H1 (cell line): ENCODE data around the gene KLHL28. TPM values are rescaled to one million over a fixed set of nuclear protein-coding genes. Genes with fewer than 3 reads are reported as not detected.

ENCODE experiments used
- CTCF ChIA-PET: fragments of 300-600 bp; sonication (Branson Sonifier 250); formaldehyde crosslinking; loops from one replicate; lab custom pipeline; 2021; ENCODE audit not compliant: partially characterized antibody; lab: Charles Lee
- POLR2A ChIA-PET: fragments of 300-600 bp; sonication (Branson Sonifier 250); formaldehyde crosslinking; loops from one replicate; lab custom pipeline; 2021; ENCODE audit warnings: inconsistent platforms; ENCODE audit not compliant: partially characterized antibody; lab: Charles Lee
- DNase-seq, 2 experiments: peaks; one replicate each; pipeline versions ENCODE4 v3.0.0 to v3.0.0-alpha.2; 2010 to 2022; ENCODE audit warnings: low spot score in 2 of 2, low read depth in 1 of 2, mixed read lengths in 1 of 2
- FAIRE-seq: peaks from 2 replicates; lab custom pipeline; 2011; peaks lifted over from hg19 to GRCh38; lab: Jason Lieb, UNC
- H2AFZ ChIP-seq: 2 replicates; pipeline ENCODE4 v1.8.1; 2012; ENCODE audit warnings: low read length, inconsistent platforms
- H2AK5ac ChIP-seq: 2 replicates; pipeline ENCODE4 v1.6.1; 2013; ENCODE audit warnings: low read depth, low read length
- H2BK120ac ChIP-seq: replicated peaks from 2 replicates; pipeline ENCODE3; 2013; ENCODE audit warnings: low read depth, low read length, inconsistent platforms
- H2BK12ac ChIP-seq: 2 replicates; pipeline ENCODE4 v1.6.1; 2013; ENCODE audit warnings: low read depth, low read length
- H2BK15ac ChIP-seq: 2 replicates; pipeline ENCODE4 v1.6.1; 2013; ENCODE audit warnings: low read length
- H2BK20ac ChIP-seq: 2 replicates; pipeline ENCODE4 v1.6.1; 2013; ENCODE audit warnings: low read length
- H2BK5ac ChIP-seq: 2 replicates; pipeline ENCODE4 v1.6.1; 2013; ENCODE audit warnings: low read depth, low read length
- H3K14ac ChIP-seq: 2 replicates; pipeline ENCODE4 v1.6.1; 2013; ENCODE audit warnings: inconsistent platforms; ENCODE audit not compliant: insufficient read length
- H3K18ac ChIP-seq: 2 replicates; pipeline ENCODE4 v1.6.1; 2013; ENCODE audit warnings: low read length; ENCODE audit errors: extremely low read depth
- H3K23ac ChIP-seq: 2 replicates; pipeline ENCODE4 v1.6.1; 2013; ENCODE audit warnings: inconsistent platforms; ENCODE audit not compliant: insufficient read length
- H3K23me2 ChIP-seq: 2 replicates; pipeline ENCODE4 v1.6.1; 2013; ENCODE audit warnings: low read depth, low read length
- H3K27ac ChIP-seq: 2 replicates; pipeline ENCODE4 v1.6.1; 2011; ENCODE audit warnings: low read depth, low read length, inconsistent platforms
- H3K27me3 ChIP-seq, 4 experiments: replicated peaks in 1 of 4; 1 replicate in 1 of 4; 2 replicates in 3 of 4; pipeline versions ENCODE4 v1.6.1 to v1.8.1; 2011 to 2013; ENCODE audit warnings: low read length in 3 of 4, mild to moderate bottlenecking in 3 of 4, inconsistent platforms in 2 of 4, mixed read lengths in 2 of 4, moderate library complexity in 1 of 4; ENCODE audit not compliant: control insufficient read depth in 3 of 4, insufficient read depth in 3 of 4; ENCODE audit errors: extremely low read depth in 1 of 4
- H3K36me3 ChIP-seq, 4 experiments: 2 replicates each; pipeline versions ENCODE4 v1.6.1 to v1.8.1; 2011 to 2013; ENCODE audit warnings: mild to moderate bottlenecking in 4 of 4, low read length in 3 of 4, moderate library complexity in 2 of 4, control low read depth in 1 of 4, inconsistent platforms in 1 of 4; ENCODE audit not compliant: insufficient read depth in 4 of 4, control insufficient read depth in 2 of 4
- H3K4ac ChIP-seq: replicated peaks from 2 replicates; pipeline ENCODE3; 2013; ENCODE audit warnings: low read length, low read depth, mixed read lengths, inconsistent platforms; ENCODE audit not compliant: insufficient read length
- H3K4me1 ChIP-seq, 4 experiments: replicated peaks in 1 of 4; 1 replicate in 1 of 4; 2 replicates in 3 of 4; pipeline versions ENCODE4 v1.6.1 to v1.8.1; 2011 to 2013; ENCODE audit warnings: low read length in 3 of 4, inconsistent platforms in 2 of 4, mixed read lengths in 1 of 4; ENCODE audit not compliant: insufficient read depth in 4 of 4, control insufficient read depth in 3 of 4
- H3K4me2 ChIP-seq, 2 experiments: 2 replicates each; pipeline versions ENCODE4 v1.6.1 to v1.8.1; 2011 to 2013; ENCODE audit warnings: low read depth in 2 of 2, low read length in 2 of 2, control low read depth in 1 of 2, inconsistent platforms in 1 of 2, mild to moderate bottlenecking in 1 of 2; ENCODE audit not compliant: insufficient read depth in 1 of 2
- H3K4me3 ChIP-seq, 4 experiments: fragments of 200-600, 300-600 bp in 1 of 4; sonication (generic), shearing (Covaris generic), sonication (Bioruptor Twin) in 1 of 4; 2 replicates each; pipeline versions ENCODE4 v1.5.1 to v1.8.1; 2011 to 2016; ENCODE audit warnings: low read length in 4 of 4, low read depth in 3 of 4, control low read depth in 2 of 4, inconsistent platforms in 2 of 4, mild to moderate bottlenecking in 2 of 4, mixed read lengths in 1 of 4, moderate library complexity in 1 of 4; ENCODE audit not compliant: insufficient read depth in 2 of 4; ENCODE audit errors: extremely low read depth in 1 of 4
- H3K56ac ChIP-seq: replicated peaks from 2 replicates; pipeline ENCODE3; 2013; ENCODE audit warnings: low read depth, mild to moderate bottlenecking, mixed read lengths, low read length, inconsistent platforms; ENCODE audit not compliant: insufficient read length
- H3K79me1 ChIP-seq: 2 replicates; pipeline ENCODE4 v1.6.1; 2013; ENCODE audit warnings: low read depth, low read length, control low read depth
- H3K79me2 ChIP-seq, 2 experiments: 2 replicates each; pipeline versions ENCODE4 v1.6.1 to v1.8.1; 2012 to 2013; ENCODE audit warnings: low read length in 2 of 2, mild to moderate bottlenecking in 2 of 2, inconsistent platforms in 1 of 2; ENCODE audit not compliant: insufficient read depth in 2 of 2, control insufficient read depth in 1 of 2
- H3K9ac ChIP-seq, 4 experiments: replicated peaks in 1 of 4; 1 replicate in 1 of 4; 2 replicates in 3 of 4; pipeline versions ENCODE4 v1.6.1 to v1.8.1; 2011 to 2013; ENCODE audit warnings: low read depth in 3 of 4, low read length in 3 of 4, control low read depth in 2 of 4, mild to moderate bottlenecking in 2 of 4, moderate library complexity in 2 of 4, inconsistent platforms in 1 of 4; ENCODE audit errors: extremely low read depth in 1 of 4
- H3K9me3 ChIP-seq, 2 experiments: 2 replicates each; pipeline versions ENCODE4 v1.6.1 to v1.8.1; 2012 to 2013; ENCODE audit warnings: mild to moderate bottlenecking in 2 of 2, moderate library complexity in 2 of 2, control low read depth in 1 of 2, inconsistent platforms in 1 of 2, low read depth in 1 of 2, low read length in 1 of 2, mixed read lengths in 1 of 2; ENCODE audit not compliant: insufficient read depth in 2 of 2
- H4K20me1 ChIP-seq, 2 experiments: replicated peaks in 1 of 2; 2 replicates each; pipeline versions ENCODE3 to v1.8.1; 2011 to 2013; ENCODE audit warnings: inconsistent platforms in 2 of 2, low read length in 2 of 2, mild to moderate bottlenecking in 1 of 2; ENCODE audit not compliant: insufficient read depth in 2 of 2, control insufficient read depth in 1 of 2
- H4K5ac ChIP-seq: 2 replicates; pipeline ENCODE4 v1.6.1; 2013; ENCODE audit warnings: low read length, low read depth, mixed read lengths, inconsistent platforms; ENCODE audit not compliant: insufficient read length
- H4K8ac ChIP-seq: 2 replicates; pipeline ENCODE4 v1.8.0; 2013; ENCODE audit warnings: mild to moderate bottlenecking, moderate library complexity, low read length, inconsistent platforms; ENCODE audit not compliant: insufficient read depth; ENCODE audit errors: extremely low read depth
- H4K91ac ChIP-seq: replicated peaks from 2 replicates; pipeline ENCODE3; 2013; ENCODE audit warnings: low read length, mixed read lengths, inconsistent platforms; ENCODE audit not compliant: insufficient read length
- ASH2L ChIP-seq: fragments of 200-600, 300-600 bp; sonication (generic); IDR thresholded peaks from one replicate; pipeline ENCODE4 v1.7.1; 2017; ENCODE audit warnings: low read length
- ATF3 ChIP-seq: IDR thresholded peaks from 2 replicates; pipeline ENCODE4 v1.6.1; 2011; ENCODE audit warnings: low read depth, mild to moderate bottlenecking, low read length; ENCODE audit not compliant: insufficient read depth
- GTF2F1 ChIP-seq: IDR thresholded peaks from 2 replicates; pipeline ENCODE4 v1.6.1; 2012; ENCODE audit warnings: low read depth, low read length, improper control_type of control experiment, borderline replicate concordance
- HDAC6 ChIP-seq: IDR thresholded peaks from one replicate; pipeline ENCODE4 v1.7.1; 2012; ENCODE audit warnings: low read depth, mild to moderate bottlenecking, inconsistent platforms, low read length, moderate library complexity
- POLR2A ChIP-seq, 2 experiments: IDR thresholded peaks; 1 replicate in 1 of 2; 2 replicates in 1 of 2; pipeline ENCODE4 v1.6.1; 2011; ENCODE audit warnings: low read depth in 2 of 2, low read length in 2 of 2, mild to moderate bottlenecking in 2 of 2; ENCODE audit errors: control extremely low read depth in 1 of 2
- POU5F1 ChIP-seq: IDR thresholded peaks from 2 replicates; pipeline ENCODE4 v1.6.1; 2011; ENCODE audit warnings: low read depth, mild to moderate bottlenecking, low read length, moderate library complexity
- SIRT6 ChIP-seq: IDR thresholded peaks from one replicate; pipeline ENCODE4 v1.7.1; 2012; ENCODE audit warnings: low read length, inconsistent platforms
- SP1 ChIP-seq: IDR thresholded peaks from 2 replicates; pipeline ENCODE4 v1.6.1; 2011; ENCODE audit warnings: low read depth, low read length
- SP2 ChIP-seq: IDR thresholded peaks from 2 replicates; pipeline ENCODE4 v1.6.1; 2012; ENCODE audit warnings: mild to moderate bottlenecking, low read length, inconsistent platforms
- SP4 ChIP-seq: IDR thresholded peaks from 2 replicates; pipeline ENCODE4 v1.6.1; 2012; ENCODE audit warnings: low read length, inconsistent platforms
- TCF12 ChIP-seq: IDR thresholded peaks from 2 replicates; pipeline ENCODE4 v1.6.1; 2011; ENCODE audit warnings: low read depth, mild to moderate bottlenecking, low read length
- TEAD4 ChIP-seq: IDR thresholded peaks from 2 replicates; pipeline ENCODE4 v1.6.1; 2012; ENCODE audit warnings: low read depth, low read length, inconsistent platforms, mixed read lengths
- ZNF274 ChIP-seq: IDR thresholded peaks from 2 replicates; pipeline ENCODE4 v1.7.0; 2012; ENCODE audit warnings: low read length, borderline replicate concordance; ENCODE audit errors: extremely low read depth
- WGBS, 2 experiments: shearing (Covaris generic) in 1 of 2; methylation state at CpG; one replicate each; pipeline versions ENCODE4 v1.1.6 to v1.1.7; 2013 to 2015; ENCODE audit warnings: low lambda C conversion rate in 2 of 2, mixed read lengths in 2 of 2, inconsistent platforms in 1 of 2, low coverage in 1 of 2, missing lambda C conversion rate in 1 of 2; ENCODE audit not compliant: insufficient replicate concordance in 2 of 2, insufficient coverage in 1 of 2, insufficient read length in 1 of 2; ENCODE audit errors: extremely low coverage in 1 of 2, missing lambda C conversion rate in 1 of 2; 5-methylcytosine and 5-hydroxymethylcytosine counted together
- polyA plus RNA-seq, 7 experiments: library from polyadenylated mRNA; depleted of rRNA in 3 of 7; stranded (reverse) in 5 of 7; unstranded in 2 of 7; fragments of >200 nt in 5 of 7; fragments of 200-250 nt in 2 of 7; gene quantifications; 1 replicate in 5 of 7; 2 replicates in 1 of 7; 4 replicates in 1 of 7; pipeline versions ENCODE4 v1.2.1 to v1.2.3, GENCODE V29; 2011 to 2013; ENCODE audit warnings: missing spikeins in 2 of 7, mixed read lengths in 2 of 7
- total RNA-seq: library from RNA; stranded (reverse); fragmentation: NEBNext Ultra II Directional; extraction: Animal tissue kit (Norgen Biotek cat#: 25700); gene quantifications from 2 replicates; pipeline ENCODE4 v1.2.1, GENCODE V29; 2021

The KLHL28 gene
- total and polyA plus RNA-seq, 2 of the 8 experiments (the other 6 are each of a cell fraction or from before 2014, with no cell fraction given): 3.3 to 10.5 TPM

- Histone ChIP-seq H3K14ac (no peak overlapping the region), H3K18ac (no peak overlapping the region), H4K8ac (no peak overlapping the region), H2AK5ac (no peak overlapping the region), H3K9ac (no peak overlapping the region), H3K9me3 (no peaks in the 10 kb centered on the region), H3K23ac (no peak overlapping the region), H3K4me1 (no peaks in the 10 kb centered on the region), H3K79me2 (no peaks in the 10 kb centered on the region), H3K79me1 (no peaks in the 10 kb centered on the region; the same call in 1 of the 2 replicates), H2BK12ac (no peak overlapping the region), H3K27ac (no peak overlapping the region), H3K4ac (no peak overlapping the region), H2BK15ac (no peak overlapping the region), H2AFZ (no peak overlapping the region), H4K91ac (no peak overlapping the region), H3K36me3 (no peaks in the 10 kb centered on the region; a peak in 2 of 8 replicates), H4K20me1 (no peaks in the 10 kb centered on the region), H3K4me3 (no peak overlapping the region), H3K23me2 (no peaks in the 10 kb centered on the region), H2BK20ac (no peak overlapping the region), H3K56ac (no peak overlapping the region), H3K27me3 (no peaks in the 10 kb centered on the region), H2BK120ac (no peak overlapping the region), H2BK5ac (no peak overlapping the region), H4K5ac (no peak overlapping the region), H3K4me2 (no peak overlapping the region)
- DNase-seq: no peak
- ChIA-PET POLR2A (no interaction called here), CTCF (no interaction called here)
- FAIRE-seq: no peak
- TF ChIP-seq POU5F1 (no peak), SP4 (no peak), POLR2A (IDR thresholded peaks at IDR 0.05; ENCODE audit: control extremely low read depth in 1 of 2, low read depth in 2 of 2, low read length in 2 of 2) (no peak), HDAC6 (no peak), TCF12 (no peak), ZNF274 (no peak), ATF3 (no peak), TEAD4 (no peak), SIRT6 (no peak), SP1 (no peak), GTF2F1 (no peak), ASH2L (no peak), SP2 (no peak)
- WGBS, 2 experiments: 97% methylated on average over 3 of the region's 3 CpGs; no CpG with 5 or more reads in 1 of the 2 experiments
Observed at GRCh38 chr14:44995196-44995595, 33.4 kb upstream of the KLHL28 start.
